OCI-LY3 (cell line): ENCODE results near the gene DCPS.

Source experiments
- CTCF ChIP-seq: fragments of 200-600, 300-600 bp; sonication (generic); IDR thresholded peaks from 2 replicates; pipeline ENCODE4 v1.5.1; 2014; ENCODE audit warnings: antibody characterized with exemption, low read length, low read depth
- EZH2phosphoT487 ChIP-seq: fragments of 200-600 bp; shearing (Covaris generic); IDR thresholded peaks from 2 replicates; pipeline ENCODE4 v1.6.1; 2018; ENCODE audit warnings: antibody characterized with exemption, mixed run types, low read depth

- no peak for TF ChIP-seq CTCF
- no peak for TF ChIP-seq EZH2phosphoT487
These were observed 62.4 kb downstream of the DCPS start for GRCh38 chr11:126366064-126366822.
